Endometrium (tissue), 2 donors: ENCODE measurements around the gene PI4K2A.
A peak's percentile ranks its signal among the peaks of the same experiment; 100 is the strongest.
"Not testable (repeated sequence)": the region's sequence is repeated elsewhere in the genome, so short reads cannot be mapped to it uniquely, and the experiment has no call there.

ENCODE experiments used
- FAIRE-seq: peaks from 2 replicates; lab custom pipeline; 2012; peaks lifted over from hg19 to GRCh38; lab: Jason Lieb, UNC
- donor health status: control.
- donor health status: control.

Gene PI4K2A

GRCh38 chr10:97632949-97633884 is 7.3 kb upstream of the PI4K2A start, which contains the start of gene MORN4:
TSS of gene MORN4 (minus strand) at chr10:97633500. CDS start at chr10:97619653, 13,847 bp downstream.
- no peak for FAIRE-seq

- FAIRE-seq: no peak
Observed at GRCh38 chr10:97633921-97634320, 6.5 kb upstream of the PI4K2A start.

- no peak for FAIRE-seq
Observed at GRCh38 chr10:97635577-97635976, 4.9 kb upstream of the PI4K2A start.

- not testable (repeated sequence) for FAIRE-seq
Observed at GRCh38 chr10:97639090-97639489, 1.4 kb upstream of the PI4K2A start.

- FAIRE-seq: no peak
Observed at GRCh38 chr10:97640868-97641811, 669 bp downstream of the PI4K2A start.

GRCh38 chr10:97642471-97643159 is 2.1 kb downstream of the PI4K2A start:
- not testable (repeated sequence) for FAIRE-seq

GRCh38 chr10:97643441-97643985 is 3.0 kb downstream of the PI4K2A start:
- no peak for FAIRE-seq

- no peak for FAIRE-seq
Observed at GRCh38 chr10:97644936-97645335, 4.5 kb downstream of the PI4K2A start.

GRCh38 chr10:97647556-97647955 is 7.1 kb downstream of the PI4K2A start:
- no peak for FAIRE-seq

- FAIRE-seq: peak; percentile 31
Observed at GRCh38 chr10:97648562-97649404, 8.3 kb downstream of the PI4K2A start.

- FAIRE-seq: not testable (repeated sequence)
Observed at GRCh38 chr10:97649405-97649750, 8.9 kb downstream of the PI4K2A start.

GRCh38 chr10:97650726-97651125 is 10.3 kb downstream of the PI4K2A start:
- FAIRE-seq: no peak

- no peak for FAIRE-seq
Observed at GRCh38 chr10:97651773-97652172, 11.3 kb downstream of the PI4K2A start.

- FAIRE-seq: no peak
Observed at GRCh38 chr10:97656777-97657176, 16.3 kb downstream of the PI4K2A start.

- no peak for FAIRE-seq
Observed at GRCh38 chr10:97659589-97659988, 19.1 kb downstream of the PI4K2A start.

GRCh38 chr10:97664282-97664850 is 23.9 kb downstream of the PI4K2A start:
- no peak for FAIRE-seq

GRCh38 chr10:97666992-97667391 is 26.5 kb downstream of the PI4K2A start:
- FAIRE-seq: no peak

GRCh38 chr10:97667463-97667862 is 27.0 kb downstream of the PI4K2A start:
- FAIRE-seq: no peak

- FAIRE-seq: no peak
Observed at GRCh38 chr10:97669571-97669970, 29.1 kb downstream of the PI4K2A start.

GRCh38 chr10:97673736-97674525 is 33.5 kb downstream of the PI4K2A start:
- no peak for FAIRE-seq
